ENCODE data around the gene OR52J3.
A peak's percentile ranks its signal among the peaks of the same experiment; 100 is the strongest.
"Not testable (repeated sequence)": the region's sequence is repeated elsewhere in the genome, so short reads cannot be mapped to it uniquely, and the experiment has no call there.

Gene OR52J3

GRCh38 chr11:5046226-5046625 is at the start of gene OR52J3:
Gene OR52J3, plus strand, starts transcription at chr11:5046526. Its CDS starts 0 bp downstream, at chr11:5046526.
- no peak for DNase-seq (ENCODE audit: low spot score)

GRCh38 chr11:5004424-5005274 is 41.7 kb upstream of the OR52J3 start:
- peak; percentile 14 for DNase-seq (ENCODE audit: low spot score)

GRCh38 chr11:5007561-5007960 is 38.8 kb upstream of the OR52J3 start:
- no peak for DNase-seq (ENCODE audit: low spot score)

- no peak for DNase-seq (ENCODE audit: low spot score)
Observed at GRCh38 chr11:5011254-5011653, 35.1 kb upstream of the OR52J3 start.

- DNase-seq (ENCODE audit: low spot score) = no peak
Observed at GRCh38 chr11:5013012-5013411, 33.3 kb upstream of the OR52J3 start.

GRCh38 chr11:5021996-5022395 is 24.3 kb upstream of the OR52J3 start:
- DNase-seq (ENCODE audit: low spot score) = no peak

- DNase-seq (ENCODE audit: low spot score) = no peak
Observed at GRCh38 chr11:5036669-5037068, 9.7 kb upstream of the OR52J3 start.

GRCh38 chr11:5037926-5038325 is 8.4 kb upstream of the OR52J3 start:
- DNase-seq (ENCODE audit: low spot score) = no peak

- no peak for DNase-seq (ENCODE audit: low spot score)
Observed at GRCh38 chr11:5038341-5038740, 8.0 kb upstream of the OR52J3 start.

- no peak for DNase-seq (ENCODE audit: low spot score)
Observed at GRCh38 chr11:5040876-5041275, 5.5 kb upstream of the OR52J3 start.

GRCh38 chr11:5042091-5042490 is 4.2 kb upstream of the OR52J3 start:
- no peak for DNase-seq (ENCODE audit: low spot score)

- no peak for DNase-seq (ENCODE audit: low spot score)
Observed at GRCh38 chr11:5043380-5043779, 2.9 kb upstream of the OR52J3 start.

GRCh38 chr11:5046754-5047330 is 516 bp downstream of the OR52J3 start:
- no peak for DNase-seq (ENCODE audit: low spot score)

- DNase-seq (ENCODE audit: low spot score) = not testable (repeated sequence)
Observed at GRCh38 chr11:5058679-5059078, 12.4 kb downstream of the OR52J3 start.

GRCh38 chr11:5059391-5059790 is 13.1 kb downstream of the OR52J3 start, which contains the start of gene OR52E2:
Gene OR52E2, minus strand, starts transcription at chr11:5059627. Its CDS starts 0 bp downstream, at chr11:5059627.
- DNase-seq (ENCODE audit: low spot score) = no peak

GRCh38 chr11:5065027-5065426 is 18.7 kb downstream of the OR52J3 start:
- DNase-seq (ENCODE audit: low spot score) = no peak

- DNase-seq (ENCODE audit: low spot score) = no peak
Observed at GRCh38 chr11:5069272-5069671, 22.9 kb downstream of the OR52J3 start, which contains the start of gene OR52E1. Gene OR52E1, plus strand, starts transcription at chr11:5069572.

- no peak for DNase-seq (ENCODE audit: low spot score)
Observed at GRCh38 chr11:5071799-5072198, 25.5 kb downstream of the OR52J3 start.

- DNase-seq (ENCODE audit: low spot score) = no peak
Observed at GRCh38 chr11:5081405-5081804, 35.1 kb downstream of the OR52J3 start.

GRCh38 chr11:5083602-5084001 is 37.3 kb downstream of the OR52J3 start:
- no peak for DNase-seq (ENCODE audit: low spot score)

- no peak for DNase-seq (ENCODE audit: low spot score)
Observed at GRCh38 chr11:5088556-5088955, 42.2 kb downstream of the OR52J3 start.

- no peak for DNase-seq (ENCODE audit: low spot score)
Observed at GRCh38 chr11:5090668-5091067, 44.3 kb downstream of the OR52J3 start.

- no peak for DNase-seq (ENCODE audit: low spot score)
Observed at GRCh38 chr11:5092821-5093585, 46.7 kb downstream of the OR52J3 start.
